Thyroid gland (tissue), 4 donors: ENCODE data around the gene KIRREL3. TPM values are rescaled to one million over a fixed set of nuclear protein-coding genes. Genes with fewer than 3 reads are reported as not detected.
"Not testable (repeated sequence)": the region's sequence is repeated elsewhere in the genome, so short reads cannot be mapped to it uniquely, and the experiment has no call there.

ENCODE experiments used
- DNase-seq, 2 donors: peaks; one replicate each; pipeline ENCODE4 v3.0.0-alpha.2; 2019
- H3K27ac ChIP-seq, 3 donors: fragments of 200-600 bp; sonication (generic); 1 replicate in 2 of 3; 2 replicates in 1 of 3; pipeline ENCODE4 v1.5.1; 2016 to 2019; ENCODE audit warnings: mild to moderate bottlenecking in 1 of 3, moderate library complexity in 1 of 3
- H3K27me3 ChIP-seq: fragments of 200-600 bp; sonication (generic); one replicate; pipeline ENCODE4 v1.5.1; 2019
- H3K36me3 ChIP-seq, 2 donors: fragments of 200-600 bp; sonication (generic); one replicate each; pipeline ENCODE4 v1.5.1; 2016 to 2019
- H3K4me1 ChIP-seq, 2 donors: fragments of 200-600 bp; sonication (generic); one replicate each; pipeline ENCODE4 v1.5.1; 2017 to 2019
- H3K4me3 ChIP-seq, 3 donors: fragments of 200-600 bp; sonication (generic); replicated peaks in 1 of 3; 1 replicate in 2 of 3; 2 replicates in 1 of 3; pipeline ENCODE4 v1.5.1; 2016; ENCODE audit warnings: mild to moderate bottlenecking in 1 of 3
- H3K9me3 ChIP-seq: fragments of 200-600 bp; sonication (generic); one replicate; pipeline ENCODE4 v1.5.1; 2017
- POLR2A ChIP-seq, 2 donors: fragments of 450-650 bp; IDR thresholded peaks; one replicate each; pipeline ENCODE4 v1.6.1; 2017; ENCODE audit warnings: antibody characterized with exemption in 2 of 2, mild to moderate bottlenecking in 2 of 2, moderate library complexity in 1 of 2
- WGBS, 2 donors: methylation state at CpG; one replicate each; pipeline ENCODE4 v1.1.5; 2017; 5-methylcytosine and 5-hydroxymethylcytosine counted together
- intact Hi-C: fragments of 100-400 bp; cut with DNase I; formaldehyde crosslinking; loops from one replicate; pipeline ENCODE4 v1.15.1; 2023
- total RNA-seq, 4 donors: library from RNA; depleted of rRNA; stranded (reverse); fragments of >200 nt; gene quantifications; one replicate each; pipeline ENCODE4 v1.2.3, GENCODE V29; 2016
- TF ChIP-seq, protein P1 (sequence below), 6 experiments: fragments of 200-600 bp in 3 of 6; fragments of 450-650 bp in 3 of 6; sonication (generic) in 3 of 6; IDR thresholded peaks; one replicate each; pipeline ENCODE4 v1.5.1; 2016 to 2019; ENCODE audit warnings: antibody characterized with exemption in 6 of 6, mild to moderate bottlenecking in 2 of 6, inconsistent platforms in 1 of 6, moderate library complexity in 1 of 6

KIRREL3 gene
- total RNA-seq, 4 donors from 2014 or later = 0.78 TPM; not detected in 3

DNA sequence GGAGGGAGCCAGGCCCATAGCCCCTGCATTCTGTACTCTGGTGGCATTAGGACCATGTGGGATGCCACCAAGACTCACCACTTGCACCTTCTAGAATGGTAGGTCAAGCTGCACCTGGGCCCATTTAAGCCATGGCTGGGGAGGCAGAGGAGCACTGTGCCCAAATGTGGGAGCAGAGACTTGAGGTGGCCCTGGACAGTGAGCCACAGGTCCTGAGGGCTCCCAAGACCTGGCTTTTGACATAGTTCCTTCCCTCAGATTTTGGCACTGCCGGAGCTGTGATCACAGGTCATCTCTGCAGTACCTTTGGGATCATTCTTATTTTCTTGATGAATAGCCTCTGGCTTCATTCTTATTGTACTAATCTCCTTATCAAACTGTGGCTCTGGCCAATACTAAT is 601.8 kb downstream of the KIRREL3 start:
- H3K9me3 ChIP-seq = no peaks in the 10 kb centered on the region
- peaks cover 0 to 26% of the 10 kb centered on the region in 2 donors for H3K4me1 ChIP-seq
- no peak for DNase-seq
- no peaks in the 10 kb centered on the region for H3K36me3 ChIP-seq
- no peak overlapping the region for H3K4me3 ChIP-seq
- TF ChIP-seq, protein P1, sequence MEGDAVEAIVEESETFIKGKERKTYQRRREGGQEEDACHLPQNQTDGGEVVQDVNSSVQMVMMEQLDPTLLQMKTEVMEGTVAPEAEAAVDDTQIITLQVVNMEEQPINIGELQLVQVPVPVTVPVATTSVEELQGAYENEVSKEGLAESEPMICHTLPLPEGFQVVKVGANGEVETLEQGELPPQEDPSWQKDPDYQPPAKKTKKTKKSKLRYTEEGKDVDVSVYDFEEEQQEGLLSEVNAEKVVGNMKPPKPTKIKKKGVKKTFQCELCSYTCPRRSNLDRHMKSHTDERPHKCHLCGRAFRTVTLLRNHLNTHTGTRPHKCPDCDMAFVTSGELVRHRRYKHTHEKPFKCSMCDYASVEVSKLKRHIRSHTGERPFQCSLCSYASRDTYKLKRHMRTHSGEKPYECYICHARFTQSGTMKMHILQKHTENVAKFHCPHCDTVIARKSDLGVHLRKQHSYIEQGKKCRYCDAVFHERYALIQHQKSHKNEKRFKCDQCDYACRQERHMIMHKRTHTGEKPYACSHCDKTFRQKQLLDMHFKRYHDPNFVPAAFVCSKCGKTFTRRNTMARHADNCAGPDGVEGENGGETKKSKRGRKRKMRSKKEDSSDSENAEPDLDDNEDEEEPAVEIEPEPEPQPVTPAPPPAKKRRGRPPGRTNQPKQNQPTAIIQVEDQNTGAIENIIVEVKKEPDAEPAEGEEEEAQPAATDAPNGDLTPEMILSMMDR (IDR thresholded peaks at IDR 0.05) = no peak
- no peak for TF ChIP-seq POLR2A (IDR thresholded peaks at IDR 0.05)
- 92 to 93% methylated on average over 1 of the region's 1 CpG for WGBS, 2 donors
- H3K27ac ChIP-seq = no peak overlapping the region
- H3K27me3 ChIP-seq = no peaks in the 10 kb centered on the region
- intact Hi-C loops = no loop called here

DNA sequence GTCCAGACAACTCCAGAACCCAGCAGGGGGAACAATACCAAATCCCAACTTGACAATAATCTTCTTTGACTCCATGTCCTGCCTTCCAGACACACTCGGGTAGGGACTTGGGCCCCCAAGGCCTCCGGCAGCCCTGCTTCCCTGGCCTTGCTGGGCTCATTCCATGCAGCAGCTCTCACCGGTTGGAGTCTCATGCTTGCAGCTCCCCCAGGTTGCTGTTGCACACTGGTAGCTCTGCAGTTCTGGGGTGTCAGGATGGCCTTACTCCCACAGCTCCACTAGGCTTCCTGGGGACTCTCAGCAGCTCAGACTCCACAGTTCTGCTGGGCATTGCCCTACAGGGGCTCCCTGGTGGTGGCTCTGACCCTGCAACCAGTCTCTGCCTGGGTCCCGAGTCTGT is 602.3 kb downstream of the KIRREL3 start:
- WGBS, 2 donors = 100% methylated on average over 1 to 2 of the region's 4 CpGs
- H3K4me1 ChIP-seq = peaks cover 0 to 28% of the 10 kb centered on the region in 2 donors
- intact Hi-C loops = no loop called here
- H3K4me3 ChIP-seq = no peak overlapping the region
- H3K36me3 ChIP-seq = no peaks in the 10 kb centered on the region
- H3K9me3 ChIP-seq = no peaks in the 10 kb centered on the region
- TF ChIP-seq, protein P1 (IDR thresholded peaks at IDR 0.05) = no peak
- no peak for TF ChIP-seq POLR2A (IDR thresholded peaks at IDR 0.05)
- no peak for DNase-seq
- no peaks in the 10 kb centered on the region for H3K27me3 ChIP-seq
- H3K27ac ChIP-seq = no peak overlapping the region

DNA sequence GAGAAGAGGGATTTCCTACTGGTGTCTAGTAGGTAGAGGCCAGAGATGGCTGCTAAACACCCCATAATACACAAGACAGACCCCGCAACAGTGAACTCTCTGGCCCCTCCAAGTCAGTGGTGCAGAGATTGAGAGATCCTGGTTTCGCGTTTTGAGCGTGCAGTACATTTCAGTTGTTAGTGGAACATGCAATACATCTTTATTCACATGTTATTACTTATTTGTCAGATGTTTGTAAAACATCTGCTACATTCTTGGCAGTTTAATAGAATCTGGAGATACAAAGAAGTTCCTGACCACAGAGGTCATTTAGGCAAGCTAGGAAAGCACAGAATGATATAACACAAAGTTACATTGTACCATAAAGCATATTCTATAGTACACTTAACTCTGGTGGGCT is 603.6 kb downstream of the KIRREL3 start:
- Histone ChIP-seq H3K27me3 (no peaks in the 10 kb centered on the region), H3K9me3 (no peaks in the 10 kb centered on the region), H3K36me3 (no peaks in the 10 kb centered on the region), H3K27ac (no peak overlapping the region), H3K4me1 (peaks cover 6 to 33% of the 10 kb centered on the region in 2 donors), H3K4me3 (no peak overlapping the region)
- intact Hi-C loops = no loop called here
- TF ChIP-seq POLR2A (IDR thresholded peaks at IDR 0.05) = no peak
- 97 to 99% methylated on average over 4 of the region's 4 CpGs for WGBS, 2 donors
- no peak for DNase-seq

DNA sequence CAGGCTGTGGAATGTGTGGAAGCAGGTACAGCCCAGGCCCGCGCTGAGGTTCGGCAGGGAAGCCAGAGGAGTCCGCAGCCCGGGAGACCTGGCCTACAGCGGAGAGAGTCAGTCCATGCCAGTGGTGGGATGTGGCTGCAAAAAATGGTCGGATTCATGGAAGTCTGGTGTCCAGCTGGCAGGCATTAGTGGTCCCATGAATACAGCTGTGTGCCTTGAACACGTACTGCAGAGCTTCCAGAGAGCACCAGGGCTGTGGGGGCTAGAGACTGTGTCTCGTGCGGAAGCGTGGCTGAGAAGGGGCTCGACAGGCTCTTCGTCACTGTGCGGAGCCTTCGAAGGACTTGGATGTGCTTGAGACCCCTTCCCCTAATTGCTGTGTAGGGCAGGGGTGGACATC is 604.3 kb downstream of the KIRREL3 start:
- 85 to 93% methylated on average over 15 of the region's 15 CpGs for WGBS, 2 donors
- H3K9me3 ChIP-seq, H3K36me3 ChIP-seq, H3K27me3 ChIP-seq, H3K4me3 ChIP-seq, DNase-seq, intact Hi-C loops: not testable (repeated sequence)
- Histone ChIP-seq H3K4me1 (peaks cover 7 to 40% of the 10 kb centered on the region in 2 donors), H3K27ac (peak overlapping the region in 1 of 3 donors; percentile 24)

DNA sequence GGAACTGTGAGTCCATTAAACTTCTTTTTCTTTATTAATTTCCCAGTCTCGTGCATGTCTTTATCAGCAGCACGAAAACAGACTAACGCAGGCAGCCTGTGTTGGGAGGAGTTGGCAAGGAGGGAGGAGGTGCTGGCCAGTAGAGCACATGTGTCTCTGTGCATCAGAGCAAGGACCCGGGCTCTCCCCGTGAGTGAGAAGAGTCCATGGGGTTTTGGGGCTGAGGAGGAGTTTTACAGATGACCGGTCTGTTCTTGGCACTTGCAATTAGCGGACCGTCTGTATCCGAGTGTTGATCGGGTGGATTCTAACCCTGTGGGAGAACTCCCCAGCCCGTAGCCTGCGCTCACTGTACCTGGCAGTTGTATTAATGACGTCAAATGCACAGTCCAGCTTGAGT is 604.8 kb downstream of the KIRREL3 start:
- H3K4me1 ChIP-seq = peaks cover 7 to 41% of the 10 kb centered on the region in 2 donors
- H3K27me3 ChIP-seq, DNase-seq, intact Hi-C loops, H3K4me3 ChIP-seq, H3K9me3 ChIP-seq, H3K36me3 ChIP-seq: not testable (repeated sequence)
- H3K27ac ChIP-seq = peak overlapping the region in 1 of 3 donors; percentile 40
- WGBS, 2 donors = 84 to 88% methylated on average over 5 to 10 of the region's 13 CpGs

DNA sequence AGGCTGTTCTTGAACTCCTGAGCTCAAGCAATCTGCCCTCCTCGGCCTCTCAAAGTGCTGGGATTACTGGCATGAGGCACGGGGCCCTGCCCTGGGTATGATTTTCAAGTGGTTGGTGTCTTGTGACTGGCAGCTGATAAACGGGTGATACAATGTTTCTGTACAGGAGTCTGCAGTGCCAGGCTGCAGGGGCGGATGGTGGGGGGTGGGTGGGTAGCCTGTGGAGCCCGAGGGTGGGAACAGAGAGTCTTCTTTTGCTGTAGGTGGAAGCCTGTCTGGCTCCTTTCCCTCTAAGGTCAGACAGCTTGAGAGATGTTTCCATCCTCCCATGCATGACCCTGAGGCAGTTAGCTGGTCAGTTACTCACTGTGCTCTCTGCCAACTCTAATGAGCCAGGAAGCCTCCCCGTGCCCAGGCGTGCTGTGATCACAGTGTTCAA is 605.9 kb downstream of the KIRREL3 start:
- H3K4me3 ChIP-seq, H3K9me3 ChIP-seq, intact Hi-C loops, H3K36me3 ChIP-seq, H3K27me3 ChIP-seq: not testable (repeated sequence)
- peaks cover 7 to 41% of the 10 kb centered on the region in 2 donors for H3K4me1 ChIP-seq
- H3K27ac ChIP-seq = peak overlapping the region; percentile 37 to 82 (median 70)
- WGBS, 2 donors = 20 to 22% methylated on average over 4 to 5 of the region's 7 CpGs
- peak; percentile 58 to 63 for DNase-seq

DNA sequence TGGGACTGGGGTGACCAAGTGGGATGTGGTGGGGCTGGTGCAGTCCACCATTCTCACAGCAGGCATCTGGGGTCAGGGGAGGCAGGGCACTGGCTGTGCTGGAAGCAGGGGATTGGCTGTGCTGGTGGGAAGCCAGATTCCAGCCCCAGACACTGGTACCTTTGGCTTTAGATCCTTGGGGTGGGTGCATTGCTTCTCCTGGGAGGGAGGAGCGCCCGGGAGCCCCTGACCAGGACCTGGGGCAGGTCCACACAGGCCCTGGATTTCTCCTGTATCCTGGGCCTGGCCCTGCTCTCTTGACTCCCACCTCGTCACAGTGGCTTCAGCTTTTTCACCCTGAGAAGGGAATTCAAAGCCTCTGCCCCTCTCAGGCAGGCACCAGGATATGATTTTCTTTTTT is 606.5 kb downstream of the KIRREL3 start:
- no peaks in the 10 kb centered on the region for H3K9me3 ChIP-seq
- intact Hi-C loops = no loop called here
- peak overlapping the region; percentile 37 to 82 (median 70) for H3K27ac ChIP-seq
- no peaks in the 10 kb centered on the region for H3K27me3 ChIP-seq
- no peaks in the 10 kb centered on the region for H3K36me3 ChIP-seq
- 81 to 95% methylated on average over 3 of the region's 3 CpGs for WGBS, 2 donors
- no peak overlapping the region for H3K4me3 ChIP-seq
- H3K4me1 ChIP-seq = peaks cover 7 to 41% of the 10 kb centered on the region in 2 donors
- no peak for DNase-seq
- TF ChIP-seq, protein P1 (IDR thresholded peaks at IDR 0.05) = no peak
- TF ChIP-seq POLR2A (IDR thresholded peaks at IDR 0.05) = no peak
